ENCODE measurements around the gene PNMT.
A peak's percentile ranks its signal among the peaks of the same experiment; 100 is the strongest.

Gene PNMT

GRCh38 chr17:39627047-39627711 is 41.1 kb upstream of the PNMT start:
- H3K27me3 ChIP-seq (ENCODE audit: control insufficient read depth, insufficient read depth, low read length), result peaks cover 68% of the 10 kb centered on the region
- no peaks in the 10 kb centered on the region for H3K36me3 ChIP-seq (ENCODE audit: insufficient read depth, low read length)
- H3K4me1 ChIP-seq (ENCODE audit: control insufficient read depth, insufficient read depth, low read length), result peaks cover 9% of the 10 kb centered on the region
- H3K4me3 ChIP-seq (ENCODE audit: low read length), result peak overlapping the region; percentile 42
- H3K4me2 ChIP-seq (ENCODE audit: low read length), result peak overlapping the region; percentile 78
- H3K9ac ChIP-seq (ENCODE audit: low read depth, low read length), result no peak overlapping the region
- H3K9me3 ChIP-seq (replicated peaks; ENCODE audit: low read length), result no peaks in the 10 kb centered on the region

- Histone ChIP-seq H3K9ac (ENCODE audit: low read depth, low read length) (no peak overlapping the region), H3K4me2 (ENCODE audit: low read length) (no peak overlapping the region), H3K4me1 (ENCODE audit: control insufficient read depth, insufficient read depth, low read length) (peaks cover 9% of the 10 kb centered on the region), H3K36me3 (ENCODE audit: insufficient read depth, low read length) (no peaks in the 10 kb centered on the region), H3K4me3 (ENCODE audit: low read length) (no peak overlapping the region), H3K9me3 (replicated peaks; ENCODE audit: low read length) (no peaks in the 10 kb centered on the region), H3K27me3 (ENCODE audit: control insufficient read depth, insufficient read depth, low read length) (peaks cover 73% of the 10 kb centered on the region)
Observed at GRCh38 chr17:39627712-39628516, 40.3 kb upstream of the PNMT start.

- Histone ChIP-seq H3K4me1 (ENCODE audit: control insufficient read depth, insufficient read depth, low read length) (peaks cover 5% of the 10 kb centered on the region), H3K4me3 (ENCODE audit: low read length) (no peak overlapping the region), H3K4me2 (ENCODE audit: low read length) (no peak overlapping the region), H3K27me3 (ENCODE audit: control insufficient read depth, insufficient read depth, low read length) (peaks cover 73% of the 10 kb centered on the region), H3K36me3 (ENCODE audit: insufficient read depth, low read length) (no peaks in the 10 kb centered on the region), H3K9ac (ENCODE audit: low read depth, low read length) (no peak overlapping the region), H3K9me3 (replicated peaks; ENCODE audit: low read length) (no peaks in the 10 kb centered on the region)
Observed at GRCh38 chr17:39628655-39629493, 39.4 kb upstream of the PNMT start.

- Histone ChIP-seq H3K4me3 (ENCODE audit: low read length) (no peak overlapping the region), H3K4me1 (ENCODE audit: control insufficient read depth, insufficient read depth, low read length) (peaks cover 5% of the 10 kb centered on the region), H3K9ac (ENCODE audit: low read depth, low read length) (no peak overlapping the region), H3K36me3 (ENCODE audit: insufficient read depth, low read length) (no peaks in the 10 kb centered on the region), H3K9me3 (replicated peaks; ENCODE audit: low read length) (no peaks in the 10 kb centered on the region), H3K27me3 (ENCODE audit: control insufficient read depth, insufficient read depth, low read length) (peaks cover 71% of the 10 kb centered on the region), H3K4me2 (ENCODE audit: low read length) (no peak overlapping the region)
Observed at GRCh38 chr17:39629494-39629880, 38.8 kb upstream of the PNMT start.

GRCh38 chr17:39629898-39630297 is 38.4 kb upstream of the PNMT start:
- Histone ChIP-seq H3K27me3 (ENCODE audit: control insufficient read depth, insufficient read depth, low read length) (peaks cover 67% of the 10 kb centered on the region), H3K9ac (ENCODE audit: low read depth, low read length) (no peak overlapping the region), H3K4me2 (ENCODE audit: low read length) (no peak overlapping the region), H3K4me1 (ENCODE audit: control insufficient read depth, insufficient read depth, low read length) (peaks cover 5% of the 10 kb centered on the region), H3K9me3 (replicated peaks; ENCODE audit: low read length) (no peaks in the 10 kb centered on the region), H3K4me3 (ENCODE audit: low read length) (no peak overlapping the region), H3K36me3 (ENCODE audit: insufficient read depth, low read length) (no peaks in the 10 kb centered on the region)

- Histone ChIP-seq H3K4me2 (ENCODE audit: low read length) (no peak overlapping the region), H3K9me3 (replicated peaks; ENCODE audit: low read length) (no peaks in the 10 kb centered on the region), H3K36me3 (ENCODE audit: insufficient read depth, low read length) (no peaks in the 10 kb centered on the region), H3K9ac (ENCODE audit: low read depth, low read length) (no peak overlapping the region), H3K4me1 (ENCODE audit: control insufficient read depth, insufficient read depth, low read length) (peaks cover 9% of the 10 kb centered on the region), H3K27me3 (ENCODE audit: control insufficient read depth, insufficient read depth, low read length) (peaks cover 52% of the 10 kb centered on the region), H3K4me3 (ENCODE audit: low read length) (no peak overlapping the region)
Observed at GRCh38 chr17:39631403-39631802, 36.9 kb upstream of the PNMT start.

GRCh38 chr17:39632153-39632941 is 35.9 kb upstream of the PNMT start:
- Histone ChIP-seq H3K4me2 (ENCODE audit: low read length) (no peak overlapping the region), H3K4me3 (ENCODE audit: low read length) (no peak overlapping the region), H3K27me3 (ENCODE audit: control insufficient read depth, insufficient read depth, low read length) (peaks cover 43% of the 10 kb centered on the region), H3K36me3 (ENCODE audit: insufficient read depth, low read length) (no peaks in the 10 kb centered on the region), H3K9me3 (replicated peaks; ENCODE audit: low read length) (no peaks in the 10 kb centered on the region), H3K4me1 (ENCODE audit: control insufficient read depth, insufficient read depth, low read length) (peaks cover 8% of the 10 kb centered on the region), H3K9ac (ENCODE audit: low read depth, low read length) (no peak overlapping the region)

- Histone ChIP-seq H3K4me2 (ENCODE audit: low read length) (no peak overlapping the region), H3K9ac (ENCODE audit: low read depth, low read length) (no peak overlapping the region), H3K4me1 (ENCODE audit: control insufficient read depth, insufficient read depth, low read length) (peaks cover 18% of the 10 kb centered on the region), H3K4me3 (ENCODE audit: low read length) (no peak overlapping the region), H3K27me3 (ENCODE audit: control insufficient read depth, insufficient read depth, low read length) (peaks cover 30% of the 10 kb centered on the region), H3K9me3 (replicated peaks; ENCODE audit: low read length) (no peaks in the 10 kb centered on the region), H3K36me3 (ENCODE audit: insufficient read depth, low read length) (no peaks in the 10 kb centered on the region)
Observed at GRCh38 chr17:39633570-39634183, 34.6 kb upstream of the PNMT start.

- Histone ChIP-seq H3K9ac (ENCODE audit: low read depth, low read length) (no peak overlapping the region), H3K4me2 (ENCODE audit: low read length) (no peak overlapping the region), H3K27me3 (ENCODE audit: control insufficient read depth, insufficient read depth, low read length) (peaks cover 26% of the 10 kb centered on the region), H3K4me1 (ENCODE audit: control insufficient read depth, insufficient read depth, low read length) (peaks cover 22% of the 10 kb centered on the region), H3K4me3 (ENCODE audit: low read length) (no peak overlapping the region), H3K36me3 (ENCODE audit: insufficient read depth, low read length) (no peaks in the 10 kb centered on the region), H3K9me3 (replicated peaks; ENCODE audit: low read length) (no peaks in the 10 kb centered on the region)
Observed at GRCh38 chr17:39634384-39634871, 33.8 kb upstream of the PNMT start.

GRCh38 chr17:39635614-39636176 is 32.6 kb upstream of the PNMT start:
- Histone ChIP-seq H3K4me1 (ENCODE audit: control insufficient read depth, insufficient read depth, low read length) (peaks cover 30% of the 10 kb centered on the region), H3K4me2 (ENCODE audit: low read length) (no peak overlapping the region), H3K9me3 (replicated peaks; ENCODE audit: low read length) (no peaks in the 10 kb centered on the region), H3K27me3 (ENCODE audit: control insufficient read depth, insufficient read depth, low read length) (peaks cover 18% of the 10 kb centered on the region), H3K36me3 (ENCODE audit: insufficient read depth, low read length) (no peaks in the 10 kb centered on the region), H3K9ac (ENCODE audit: low read depth, low read length) (no peak overlapping the region), H3K4me3 (ENCODE audit: low read length) (no peak overlapping the region)
